Right lobe of liver (tissue), 6 donors: ENCODE data around the gene HSPG2. TPM values are rescaled to one million over a fixed set of nuclear protein-coding genes. Genes with fewer than 3 reads are reported as not detected.

Experiments used
- ATAC-seq, 4 donors: fragments of 200-7000 bp; cut with Tn5 transposase; one replicate each; pipeline ENCODE4 v1.9.1; 2020; ENCODE audit warnings: mild to moderate bottlenecking in 4 of 4, moderate library complexity in 4 of 4
- DNase-seq, 3 donors: peaks; one replicate each; pipeline ENCODE4 v3.0.0-alpha.2; 2020
- H3K27ac ChIP-seq, 3 donors: fragments of 200-600 bp; one replicate each; pipeline ENCODE4 v1.8.0; 2022
- H3K27me3 ChIP-seq, 2 donors: fragments of 200-600 bp; one replicate each; pipeline ENCODE4 v1.8.0; 2022
- H3K36me3 ChIP-seq, 4 donors: fragments of 200-600 bp; sonication (generic) in 1 of 4; one replicate each; pipeline versions ENCODE4 v1.5.1 to v1.8.0; 2017 to 2022; ENCODE audit warnings: control low read depth in 1 of 4
- H3K4me1 ChIP-seq, 4 donors: fragments of 200-600 bp; sonication (generic) in 1 of 4; one replicate each; pipeline versions ENCODE4 v1.5.1 to v1.8.0; 2017 to 2022; ENCODE audit warnings: control low read depth in 1 of 4
- H3K4me3 ChIP-seq, 3 donors: fragments of 200-600 bp; one replicate each; pipeline ENCODE4 v1.8.0; 2022
- H3K9me3 ChIP-seq, 4 donors: fragments of 200-600 bp; sonication (generic) in 1 of 4; one replicate each; pipeline versions ENCODE4 v1.5.1 to v1.8.0; 2017 to 2022; ENCODE audit warnings: control low read depth in 1 of 4
- CTCF ChIP-seq, 4 donors: fragments of 200-600 bp in 3 of 4; fragments of 450-650 bp in 1 of 4; IDR thresholded peaks; one replicate each; pipeline versions ENCODE4 v1.5.1 to v1.8.0; 2016 to 2022; ENCODE audit warnings: antibody characterized with exemption in 4 of 4, mild to moderate bottlenecking in 2 of 4
- POLR2A ChIP-seq: fragments of 450-650 bp; IDR thresholded peaks from one replicate; pipeline ENCODE4 v1.6.1; 2017; ENCODE audit warnings: antibody characterized with exemption, mild to moderate bottlenecking
- WGBS: methylation state at CpG from one replicate; pipeline ENCODE4 v1.1.6; 2018; ENCODE audit warnings: low coverage, low lambda C conversion rate; ENCODE audit not compliant: insufficient coverage; ENCODE audit errors: missing lambda C conversion rate; 5-methylcytosine and 5-hydroxymethylcytosine counted together
- intact Hi-C, 2 donors: fragments of 100-400 bp; cut with DNase I; formaldehyde crosslinking; loops; one replicate each; pipeline versions ENCODE4 v1.11.2 to v1.14.1; 2022
- total RNA-seq, 6 experiments: library from RNA; depleted of rRNA in 2 of 6; stranded (reverse); fragments of >200 nt in 2 of 6; fragmentation: NEBNext Ultra II Directional in 3 of 6; extraction: Animal tissue kit (Norgen Biotek cat#: 25700) in 3 of 6; gene quantifications; one replicate each; pipeline versions ENCODE4 v1.1.0 to v1.2.4, GENCODE V29; 2016 to 2023
- donor health status: DM: no; HTN: yes; CAD: no.
- donor health status: DM: no; HTN: no; CAD: no.
- donor health status: DM: no; HTN: no; CAD: no.
- donor health status: DM: no; HTN: yes; CAD: no.
- donor health status: DM: no; HTN: yes; CAD: no.

The HSPG2 gene
- total RNA-seq, 6 experiments from 2014 or later = 31.3 to 90.9 (median 43.7) TPM

DNA sequence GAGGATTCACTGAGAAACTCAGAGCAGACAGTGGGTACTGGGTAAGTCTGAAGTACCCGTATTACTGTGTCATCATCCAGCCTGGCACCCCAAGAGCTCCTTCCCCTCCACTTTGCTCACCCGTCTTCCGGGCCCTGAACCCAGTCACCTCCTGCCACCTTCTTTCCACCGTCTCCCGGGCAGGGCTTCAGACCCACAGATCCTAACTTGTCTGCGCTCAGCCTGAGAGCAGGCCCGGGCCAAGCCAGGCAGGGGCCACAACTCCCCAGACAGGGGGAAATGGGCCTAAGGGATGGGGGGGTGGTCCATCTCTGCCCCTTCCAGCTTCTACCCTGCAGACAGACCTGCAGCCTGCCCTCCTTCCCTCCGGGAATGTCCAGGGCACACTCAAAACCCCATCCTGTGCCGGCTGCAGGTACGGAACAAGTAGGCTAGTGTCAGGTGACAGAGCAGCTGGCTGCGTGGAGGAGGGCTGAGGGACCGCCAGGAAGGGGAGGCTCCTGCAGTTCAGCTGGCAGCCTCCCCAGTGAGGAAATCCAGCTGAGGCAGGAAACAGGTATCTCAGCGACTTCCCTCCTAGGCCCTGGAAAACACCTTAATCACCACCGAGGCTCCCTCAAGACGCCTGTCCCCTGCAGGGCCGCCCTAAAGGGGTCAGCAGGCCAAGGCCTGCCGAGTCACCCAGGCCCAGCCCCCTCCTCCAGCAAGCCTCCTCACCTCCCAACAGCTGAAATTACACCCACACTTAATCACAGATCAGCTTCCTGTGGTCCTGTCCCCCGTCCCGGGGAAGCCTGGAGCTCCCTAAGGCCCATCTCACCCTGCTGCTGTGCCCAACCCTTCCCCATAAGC, 3.5 kb downstream of the HSPG2 start:
- intact Hi-C loops = no loop called here
- DNase-seq (peak in 1 of 3 donors; percentile 60), ATAC-seq (peak; percentile 42 to 60 (median 42))
- Histone ChIP-seq H3K27ac (no peak overlapping the region), H3K4me1 (no peaks in the 10 kb centered on the region), H3K27me3 (no peaks in the 10 kb centered on the region), H3K4me3 (peak overlapping the region in 1 of 3 donors; percentile 53), H3K9me3 (no peaks in the 10 kb centered on the region), H3K36me3 (no peaks in the 10 kb centered on the region)
- TF ChIP-seq POLR2A = no peak
- TF ChIP-seq CTCF (IDR thresholded peaks at IDR 0.05) = no peak
- 58% methylated on average over 7 of the region's 19 CpGs for WGBS

- Histone ChIP-seq H3K9me3 (no peaks in the 10 kb centered on the region), H3K4me1 (no peaks in the 10 kb centered on the region), H3K36me3 (no peaks in the 10 kb centered on the region), H3K4me3 (no peak overlapping the region), H3K27me3 (no peaks in the 10 kb centered on the region), H3K27ac (peak overlapping the region in 1 of 3 donors; percentile 20)
- 47% methylated on average over 3 of the region's 7 CpGs for WGBS
- ATAC-seq (no peak), DNase-seq (no peak)
- TF ChIP-seq POLR2A = no peak
- TF ChIP-seq CTCF (IDR thresholded peaks at IDR 0.05) = no peak
- intact Hi-C loops = no loop called here
Measured at GRCh38 chr1:21932127-21932526, 5.0 kb downstream of the HSPG2 start.

DNA sequence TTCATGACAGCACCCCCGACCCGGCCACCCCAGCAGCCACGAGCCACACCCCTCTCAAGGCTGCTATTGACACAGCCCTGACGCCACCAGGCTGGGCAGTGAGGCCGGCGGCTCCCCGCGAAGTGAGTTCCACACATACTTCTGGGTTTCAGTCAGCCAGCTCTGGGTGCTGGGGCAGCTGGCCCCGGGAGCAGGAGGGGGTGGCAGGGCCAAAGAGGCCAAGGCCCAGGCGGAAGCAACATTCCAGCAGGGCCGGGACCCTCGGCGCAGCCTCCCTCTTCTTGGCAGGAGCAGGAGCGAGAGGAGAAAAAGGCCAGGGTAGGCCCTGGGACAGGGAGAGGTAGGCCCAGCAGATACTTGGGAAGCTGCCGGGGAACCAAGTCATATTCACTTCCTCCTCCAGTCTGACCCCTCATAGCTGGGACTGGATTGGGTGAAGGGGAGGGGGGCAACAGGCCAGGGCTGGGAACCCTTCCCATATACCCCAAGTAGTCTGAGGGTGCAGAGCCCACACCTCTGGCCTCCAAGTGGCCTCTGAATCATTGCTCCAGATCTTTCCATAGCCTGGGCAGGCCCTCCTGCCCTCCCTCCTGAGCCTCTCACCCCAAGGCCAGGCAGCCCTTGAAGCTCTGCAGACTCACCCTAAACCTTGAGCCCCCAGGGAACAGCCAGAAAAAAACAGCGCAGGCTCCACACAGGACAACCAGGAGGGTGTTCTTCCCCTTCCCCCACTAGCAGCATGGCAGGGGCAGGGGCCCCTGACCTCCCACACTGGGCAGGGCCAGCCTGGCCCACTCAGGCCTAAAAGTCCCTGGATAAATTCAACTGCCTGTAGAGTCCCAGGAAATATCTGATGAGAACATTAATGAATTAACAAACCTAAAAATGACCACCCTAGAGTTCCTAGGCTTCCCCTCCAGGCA, 5.7 kb downstream of the HSPG2 start:
- WGBS = no CpG with 5 or more reads among the region's 16 CpGs
- no peak for TF ChIP-seq CTCF (IDR thresholded peaks at IDR 0.05)
- no peak for TF ChIP-seq POLR2A
- ATAC-seq (peak; percentile 5 to 40 (median 26)), DNase-seq (peak in 1 of 3 donors; percentile 40)
- no peaks in the 10 kb centered on the region for H3K4me1 ChIP-seq
- no peaks in the 10 kb centered on the region for H3K36me3 ChIP-seq
- H3K27ac ChIP-seq = peak overlapping the region; percentile 20 to 26 (median 22)
- H3K4me3 ChIP-seq = no peak overlapping the region
- H3K9me3 ChIP-seq = no peaks in the 10 kb centered on the region
- intact Hi-C loops = no loop called here
- no peaks in the 10 kb centered on the region for H3K27me3 ChIP-seq

GRCh38 chr1:21930629-21931170, 6.4 kb downstream of the HSPG2 start:
- Histone ChIP-seq H3K9me3 (no peaks in the 10 kb centered on the region), H3K36me3 (no peaks in the 10 kb centered on the region), H3K4me1 (no peaks in the 10 kb centered on the region), H3K27me3 (no peaks in the 10 kb centered on the region), H3K27ac (peak overlapping the region in 1 of 3 donors; percentile 22), H3K4me3 (no peak overlapping the region)
- no peak for TF ChIP-seq CTCF (IDR thresholded peaks at IDR 0.05)
- no peak for TF ChIP-seq POLR2A
- WGBS = 74% methylated on average over 5 of the region's 6 CpGs
- ATAC-seq (no peak), DNase-seq (no peak)
- intact Hi-C loops = no loop called here
